HL-60 (cell line): ENCODE data around the gene LRRC75B.

Experiments used
- DNase-seq, 2 experiments: peaks; one replicate each; pipeline ENCODE4 v3.0.0-alpha.2; 2010 to 2020; ENCODE audit warnings: low read depth in 1 of 2, low spot score in 1 of 2
- H3K27ac ChIP-seq: fragments of 250-450 bp; sonication (Bioruptor Pico); replicated peaks from 2 replicates; pipeline ENCODE4 v1.5.1; 2020; ENCODE audit warnings: mild to moderate bottlenecking, moderate library complexity
- H3K27me3 ChIP-seq: fragments of 250-450 bp; sonication (Bioruptor Pico); 2 replicates; pipeline ENCODE4 v1.5.1; 2021; ENCODE audit warnings: mild to moderate bottlenecking, moderate library complexity; ENCODE audit not compliant: insufficient read depth, poor library complexity, severe bottlenecking
- H3K4me3 ChIP-seq: replicated peaks from 2 replicates; pipeline ENCODE4 v1.5.1; 2011; ENCODE audit warnings: mild to moderate bottlenecking, control low read depth, low read length; ENCODE audit not compliant: insufficient read depth
- GABPA ChIP-seq: IDR thresholded peaks from 2 replicates; pipeline ENCODE4 v1.6.1; 2012; ENCODE audit warnings: low read depth
- POLR2AphosphoS5 ChIP-seq: IDR thresholded peaks from 2 replicates; pipeline ENCODE4 v1.6.1; 2012; ENCODE audit warnings: low read depth
- SPI1 ChIP-seq: IDR thresholded peaks from 2 replicates; pipeline ENCODE4 v1.6.1; 2012; ENCODE audit warnings: low read depth, mild to moderate bottlenecking, borderline replicate concordance
- TF ChIP-seq, protein P1 (sequence below): IDR thresholded peaks from 2 replicates; pipeline ENCODE4 v1.6.1; 2012; ENCODE audit warnings: low read depth; ENCODE audit not compliant: insufficient replicate concordance
- TF ChIP-seq, protein P2 (sequence below): IDR thresholded peaks from one replicate; pipeline ENCODE4 v1.5.1; 2011; ENCODE audit warnings: low read length, control low read depth, inconsistent platforms; ENCODE audit not compliant: insufficient read depth

The LRRC75B gene

DNA sequence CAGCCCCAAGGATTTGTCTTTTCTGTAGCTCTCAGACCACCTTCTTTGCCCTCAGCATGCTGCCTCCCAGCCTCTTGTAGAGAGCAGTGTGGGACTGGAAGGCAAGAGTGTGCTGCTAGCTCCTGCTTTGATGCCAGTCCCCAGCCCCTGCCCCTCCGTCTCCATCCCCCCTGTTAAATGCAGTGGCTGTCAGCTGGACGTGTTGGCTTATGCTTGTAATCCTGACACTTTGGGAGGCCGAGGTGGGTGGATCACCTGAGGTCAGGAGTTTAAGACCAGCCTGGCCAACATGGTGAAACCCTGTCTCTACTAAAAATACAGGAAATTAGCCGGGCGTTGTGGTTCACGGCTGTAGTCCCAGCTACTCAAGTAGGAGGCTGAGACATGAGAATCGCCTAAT lies 21.6 kb downstream of the LRRC75B start:
- Histone ChIP-seq H3K4me3 (no peak overlapping the region), H3K27me3 (no peaks in the 10 kb centered on the region), H3K27ac (no peak overlapping the region)
- TF ChIP-seq, protein P1, sequence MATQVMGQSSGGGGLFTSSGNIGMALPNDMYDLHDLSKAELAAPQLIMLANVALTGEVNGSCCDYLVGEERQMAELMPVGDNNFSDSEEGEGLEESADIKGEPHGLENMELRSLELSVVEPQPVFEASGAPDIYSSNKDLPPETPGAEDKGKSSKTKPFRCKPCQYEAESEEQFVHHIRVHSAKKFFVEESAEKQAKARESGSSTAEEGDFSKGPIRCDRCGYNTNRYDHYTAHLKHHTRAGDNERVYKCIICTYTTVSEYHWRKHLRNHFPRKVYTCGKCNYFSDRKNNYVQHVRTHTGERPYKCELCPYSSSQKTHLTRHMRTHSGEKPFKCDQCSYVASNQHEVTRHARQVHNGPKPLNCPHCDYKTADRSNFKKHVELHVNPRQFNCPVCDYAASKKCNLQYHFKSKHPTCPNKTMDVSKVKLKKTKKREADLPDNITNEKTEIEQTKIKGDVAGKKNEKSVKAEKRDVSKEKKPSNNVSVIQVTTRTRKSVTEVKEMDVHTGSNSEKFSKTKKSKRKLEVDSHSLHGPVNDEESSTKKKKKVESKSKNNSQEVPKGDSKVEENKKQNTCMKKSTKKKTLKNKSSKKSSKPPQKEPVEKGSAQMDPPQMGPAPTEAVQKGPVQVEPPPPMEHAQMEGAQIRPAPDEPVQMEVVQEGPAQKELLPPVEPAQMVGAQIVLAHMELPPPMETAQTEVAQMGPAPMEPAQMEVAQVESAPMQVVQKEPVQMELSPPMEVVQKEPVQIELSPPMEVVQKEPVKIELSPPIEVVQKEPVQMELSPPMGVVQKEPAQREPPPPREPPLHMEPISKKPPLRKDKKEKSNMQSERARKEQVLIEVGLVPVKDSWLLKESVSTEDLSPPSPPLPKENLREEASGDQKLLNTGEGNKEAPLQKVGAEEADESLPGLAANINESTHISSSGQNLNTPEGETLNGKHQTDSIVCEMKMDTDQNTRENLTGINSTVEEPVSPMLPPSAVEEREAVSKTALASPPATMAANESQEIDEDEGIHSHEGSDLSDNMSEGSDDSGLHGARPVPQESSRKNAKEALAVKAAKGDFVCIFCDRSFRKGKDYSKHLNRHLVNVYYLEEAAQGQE = no peak
- no peak for TF ChIP-seq SPI1
- no peak for TF ChIP-seq GABPA
- no peak for TF ChIP-seq POLR2AphosphoS5
- TF ChIP-seq, protein P2, sequence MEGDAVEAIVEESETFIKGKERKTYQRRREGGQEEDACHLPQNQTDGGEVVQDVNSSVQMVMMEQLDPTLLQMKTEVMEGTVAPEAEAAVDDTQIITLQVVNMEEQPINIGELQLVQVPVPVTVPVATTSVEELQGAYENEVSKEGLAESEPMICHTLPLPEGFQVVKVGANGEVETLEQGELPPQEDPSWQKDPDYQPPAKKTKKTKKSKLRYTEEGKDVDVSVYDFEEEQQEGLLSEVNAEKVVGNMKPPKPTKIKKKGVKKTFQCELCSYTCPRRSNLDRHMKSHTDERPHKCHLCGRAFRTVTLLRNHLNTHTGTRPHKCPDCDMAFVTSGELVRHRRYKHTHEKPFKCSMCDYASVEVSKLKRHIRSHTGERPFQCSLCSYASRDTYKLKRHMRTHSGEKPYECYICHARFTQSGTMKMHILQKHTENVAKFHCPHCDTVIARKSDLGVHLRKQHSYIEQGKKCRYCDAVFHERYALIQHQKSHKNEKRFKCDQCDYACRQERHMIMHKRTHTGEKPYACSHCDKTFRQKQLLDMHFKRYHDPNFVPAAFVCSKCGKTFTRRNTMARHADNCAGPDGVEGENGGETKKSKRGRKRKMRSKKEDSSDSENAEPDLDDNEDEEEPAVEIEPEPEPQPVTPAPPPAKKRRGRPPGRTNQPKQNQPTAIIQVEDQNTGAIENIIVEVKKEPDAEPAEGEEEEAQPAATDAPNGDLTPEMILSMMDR = no peak
- no peak for DNase-seq

DNA sequence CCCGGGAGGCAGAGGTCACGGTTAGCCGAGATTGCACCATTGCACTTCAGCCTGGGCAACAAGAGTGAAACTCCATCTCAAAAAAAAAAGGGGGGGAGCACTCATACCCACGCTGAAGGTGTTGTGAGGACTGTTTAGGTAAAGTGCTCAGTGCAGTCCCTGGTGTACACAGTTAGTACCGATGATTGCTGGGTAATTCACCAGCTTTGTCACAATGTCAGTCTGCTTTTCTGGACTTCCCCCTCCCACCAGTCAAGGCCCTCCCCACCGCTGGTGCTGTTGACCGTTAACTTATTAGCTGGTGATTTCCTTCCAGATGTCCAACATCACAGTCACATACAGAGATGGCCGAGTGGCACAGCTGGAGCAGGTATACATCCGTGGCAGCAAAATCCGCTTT lies 25.2 kb downstream of the LRRC75B start:
- H3K4me3 ChIP-seq = no peak overlapping the region
- H3K27ac ChIP-seq = no peak overlapping the region
- no peaks in the 10 kb centered on the region for H3K27me3 ChIP-seq
- no peak for TF ChIP-seq POLR2AphosphoS5
- TF ChIP-seq, protein P1 = no peak
- no peak for TF ChIP-seq SPI1
- TF ChIP-seq GABPA = no peak
- TF ChIP-seq, protein P2 = no peak
- no peak for DNase-seq

- Histone ChIP-seq H3K4me3 (no peak overlapping the region), H3K27me3 (no peaks in the 10 kb centered on the region), H3K27ac (no peak overlapping the region)
- DNase-seq = no peak
- TF ChIP-seq, protein P1 = no peak
- TF ChIP-seq, protein P2 = no peak
- TF ChIP-seq POLR2AphosphoS5 (no peak), SPI1 (no peak), GABPA (no peak)
Measured at GRCh38 chr22:24566899-24567511, 25.9 kb downstream of the LRRC75B start.
